HEK293 (cell line): ENCODE measurements around the gene AHCYL2.

Experiments
- CTCF ChIA-PET: fragments of 350-600 bp; formaldehyde crosslinking; extraction: SDS; loops from one replicate; lab custom pipeline; 2021; ENCODE audit warnings: antibody characterized with exemption; lab: Yijun Ruan, JAX
- POLR2A ChIA-PET: fragments of 300-600 bp; formaldehyde crosslinking; extraction: SDS; loops from one replicate; lab custom pipeline; 2020; ENCODE audit warnings: antibody characterized with exemption, inconsistent platforms; lab: Yijun Ruan, JAX
- H3K27ac ChIP-seq: fragments of 200-500 bp; sonication (Bioruptor generic); 2 replicates; pipeline ENCODE4 v1.5.1; 2014; ENCODE audit warnings: low read depth, low read length, control low read depth, inconsistent platforms; ENCODE audit errors: extremely low read depth
- H3K36me3 ChIP-seq, 2 experiments: fragments of 200-500 bp in 1 of 2; sonication (Bioruptor generic) in 1 of 2; 1 replicate in 1 of 2; 2 replicates in 1 of 2; pipeline ENCODE4 v1.5.1; 2014 to 2017; ENCODE audit warnings: inconsistent platforms in 2 of 2, low read length in 2 of 2; ENCODE audit not compliant: control insufficient read depth in 2 of 2, insufficient read depth in 1 of 2
- H3K4me1 ChIP-seq: fragments of 200-500 bp; sonication (Bioruptor generic); 2 replicates; pipeline ENCODE4 v1.5.1; 2014; ENCODE audit warnings: mild to moderate bottlenecking, low read length, inconsistent platforms; ENCODE audit not compliant: control insufficient read depth, insufficient read depth
- H3K4me3 ChIP-seq: 2 replicates; pipeline ENCODE4 v1.5.1; 2011; ENCODE audit warnings: low read depth, mild to moderate bottlenecking, control low read depth, low read length, moderate library complexity
- H3K9me3 ChIP-seq: fragments of 200-500 bp; sonication (Bioruptor generic); 2 replicates; pipeline ENCODE4 v1.5.1; 2014; ENCODE audit warnings: low read depth, low read length, inconsistent platforms; ENCODE audit not compliant: control insufficient read depth, insufficient read depth
- BCL11B ChIP-seq: fragments of 450-650 bp; formaldehyde crosslinking; IDR thresholded peaks from 2 replicates; pipeline ENCODE4 v1.5.1; 2016; ENCODE audit warnings: low read depth, missing biosample characterization, missing genetic modification characterization
- FEZF1 ChIP-seq: fragments of 450-650 bp; formaldehyde crosslinking; IDR thresholded peaks from 2 replicates; pipeline ENCODE4 v1.5.1; 2016; ENCODE audit warnings: missing biosample characterization, missing genetic modification characterization
- GLI2 ChIP-seq: fragments of 450-650 bp; formaldehyde crosslinking; IDR thresholded peaks from 2 replicates; pipeline ENCODE4; 2017; ENCODE audit warnings: missing biosample characterization, missing genetic modification characterization, low read depth, borderline replicate concordance
- HOXA7 ChIP-seq: sonication (generic); formaldehyde crosslinking; IDR thresholded peaks from 2 replicates; pipeline ENCODE4 v1.8.1; 2022; ENCODE audit warnings: missing genetic modification reagents, borderline replicate concordance
- KLF7 ChIP-seq: fragments of 450-650 bp; formaldehyde crosslinking; IDR thresholded peaks from 2 replicates; pipeline ENCODE4 v1.5.1; 2016; ENCODE audit warnings: missing biosample characterization, missing genetic modification characterization, borderline replicate concordance
- KLF8 ChIP-seq: fragments of 450-650 bp; formaldehyde crosslinking; IDR thresholded peaks from 2 replicates; pipeline ENCODE4 v1.5.1; 2016; ENCODE audit warnings: missing biosample characterization, missing genetic modification characterization
- SALL2 ChIP-seq: fragments of 450-650 bp; formaldehyde crosslinking; IDR thresholded peaks from 2 replicates; pipeline ENCODE4 v1.5.0; 2017; ENCODE audit warnings: missing biosample characterization, mild to moderate bottlenecking, missing genetic modification characterization, borderline replicate concordance
- SP3 ChIP-seq: fragments of 450-650 bp; formaldehyde crosslinking; IDR thresholded peaks from 2 replicates; pipeline ENCODE4 v1.5.1; 2016; ENCODE audit warnings: missing biosample characterization, missing genetic modification characterization
- ZNF112 ChIP-seq: fragments of 450-650 bp; formaldehyde crosslinking; IDR thresholded peaks from 2 replicates; pipeline ENCODE4 v1.5.0; 2017; ENCODE audit warnings: missing biosample characterization, missing genetic modification characterization
- ZNF133 ChIP-seq: fragments of 450-650 bp; formaldehyde crosslinking; IDR thresholded peaks from 2 replicates; pipeline ENCODE4 v1.5.1; 2016; ENCODE audit warnings: missing biosample characterization, missing genetic modification characterization
- ZNF157 ChIP-seq: fragments of 450-650 bp; formaldehyde crosslinking; IDR thresholded peaks from 2 replicates; pipeline ENCODE4 v1.5.1; 2016; ENCODE audit warnings: missing biosample characterization, missing genetic modification characterization
- ZNF514 ChIP-seq: fragments of 450-650 bp; formaldehyde crosslinking; IDR thresholded peaks from 2 replicates; pipeline ENCODE4 v1.5.1; 2016; ENCODE audit warnings: missing biosample characterization, missing genetic modification characterization
- ZNF529 ChIP-seq: fragments of 450-650 bp; formaldehyde crosslinking; IDR thresholded peaks from 2 replicates; pipeline ENCODE4 v1.5.1; 2017; ENCODE audit warnings: missing genetic modification characterization, missing biosample characterization; ENCODE audit not compliant: insufficient replicate concordance
- ZNF658 ChIP-seq: fragments of 450-650 bp; formaldehyde crosslinking; IDR thresholded peaks from 2 replicates; pipeline ENCODE4; 2016; ENCODE audit warnings: missing biosample characterization, missing genetic modification characterization
- ZNF670 ChIP-seq: fragments of 450-650 bp; formaldehyde crosslinking; IDR thresholded peaks from 2 replicates; pipeline ENCODE4 v1.5.1; 2016; ENCODE audit warnings: missing biosample characterization, missing genetic modification characterization, low read depth
- ZNF830 ChIP-seq: fragments of 450-650 bp; IDR thresholded peaks from 2 replicates; pipeline ENCODE4 v1.5.0; 2018; ENCODE audit warnings: missing biosample characterization, missing genetic modification characterization, low read depth, mild to moderate bottlenecking, moderate library complexity
- ZSCAN30 ChIP-seq: fragments of 450-650 bp; IDR thresholded peaks from 2 replicates; pipeline ENCODE4 v1.5.1; 2018; ENCODE audit warnings: missing biosample characterization, mild to moderate bottlenecking, missing genetic modification characterization, moderate library complexity
- TF ChIP-seq, protein P1 (sequence below): fragments of 450-650 bp; formaldehyde crosslinking; IDR thresholded peaks from 2 replicates; pipeline ENCODE4 v1.5.1; 2016; ENCODE audit warnings: missing biosample characterization, missing genetic modification characterization
- TF ChIP-seq, protein P2 (sequence below): fragments of 450-650 bp; formaldehyde crosslinking; IDR thresholded peaks from 2 replicates; pipeline ENCODE4 v1.5.1; 2016; ENCODE audit warnings: missing biosample characterization, missing genetic modification characterization
- TF ChIP-seq, protein P3 (sequence below): fragments of 450-650 bp; formaldehyde crosslinking; IDR thresholded peaks from 2 replicates; pipeline ENCODE4 v1.5.1; 2016; ENCODE audit warnings: missing biosample characterization, missing genetic modification characterization
- TF ChIP-seq, protein P4 (sequence below): fragments of 450-650 bp; formaldehyde crosslinking; IDR thresholded peaks from 2 replicates; pipeline ENCODE4 v1.5.1; 2016; ENCODE audit warnings: missing biosample characterization, missing genetic modification characterization

Gene AHCYL2

GRCh38 chr7:129390314-129390713 is 165.5 kb downstream of the AHCYL2 start:
- ChIA-PET CTCF (interaction anchor here (0.5 to 6.2 kb wide), 5 partner anchors 11 to 87 kb away, joined by 5 to 52 read pairs (median 6); no protein-coding TSS in a partner anchor), POLR2A (no interaction called here)
- Histone ChIP-seq H3K4me1 (no peaks in the 10 kb centered on the region), H3K27ac (no peak overlapping the region), H3K4me3 (no peak overlapping the region), H3K9me3 (no peaks in the 10 kb centered on the region), H3K36me3 (peaks cover 0 to 3% of the 10 kb centered on the region in 2 experiments; a peak in 1 of 3 replicates)
- TF ChIP-seq, protein P1, sequence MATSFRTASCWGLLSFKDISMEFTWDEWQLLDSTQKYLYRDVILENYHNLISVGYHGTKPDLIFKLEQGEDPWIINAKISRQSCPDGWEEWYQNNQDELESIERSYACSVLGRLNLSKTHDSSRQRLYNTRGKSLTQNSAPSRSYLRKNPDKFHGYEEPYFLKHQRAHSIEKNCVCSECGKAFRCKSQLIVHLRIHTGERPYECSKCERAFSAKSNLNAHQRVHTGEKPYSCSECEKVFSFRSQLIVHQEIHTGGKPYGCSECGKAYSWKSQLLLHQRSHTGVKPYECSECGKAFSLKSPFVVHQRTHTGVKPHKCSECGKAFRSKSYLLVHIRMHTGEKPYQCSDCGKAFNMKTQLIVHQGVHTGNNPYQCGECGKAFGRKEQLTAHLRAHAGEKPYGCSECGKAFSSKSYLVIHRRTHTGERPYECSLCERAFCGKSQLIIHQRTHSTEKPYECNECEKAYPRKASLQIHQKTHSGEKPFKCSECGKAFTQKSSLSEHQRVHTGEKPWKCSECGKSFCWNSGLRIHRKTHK: no peak
- TF ChIP-seq ZNF157: no peak
- TF ChIP-seq ZNF830 (tag by site-specific recombination): no peak
- TF ChIP-seq ZNF514: no peak
- no peak for TF ChIP-seq HOXA7
- TF ChIP-seq ZSCAN30: no peak
- peak; percentile 61 for TF ChIP-seq FEZF1 (tag by site-specific recombination)
- TF ChIP-seq KLF7 (tag by site-specific recombination): no peak

GRCh38 chr7:129391546-129392171 is 166.8 kb downstream of the AHCYL2 start:
- Histone ChIP-seq H3K4me1 (no peaks in the 10 kb centered on the region), H3K36me3 (peaks cover 0 to 3% of the 10 kb centered on the region in 2 experiments; a peak in 1 of 3 replicates), H3K9me3 (no peaks in the 10 kb centered on the region), H3K27ac (no peak overlapping the region), H3K4me3 (no peak overlapping the region)
- no peak for TF ChIP-seq ZNF529
- TF ChIP-seq ZNF112 (tag by site-specific recombination): no peak
- TF ChIP-seq, protein P2, sequence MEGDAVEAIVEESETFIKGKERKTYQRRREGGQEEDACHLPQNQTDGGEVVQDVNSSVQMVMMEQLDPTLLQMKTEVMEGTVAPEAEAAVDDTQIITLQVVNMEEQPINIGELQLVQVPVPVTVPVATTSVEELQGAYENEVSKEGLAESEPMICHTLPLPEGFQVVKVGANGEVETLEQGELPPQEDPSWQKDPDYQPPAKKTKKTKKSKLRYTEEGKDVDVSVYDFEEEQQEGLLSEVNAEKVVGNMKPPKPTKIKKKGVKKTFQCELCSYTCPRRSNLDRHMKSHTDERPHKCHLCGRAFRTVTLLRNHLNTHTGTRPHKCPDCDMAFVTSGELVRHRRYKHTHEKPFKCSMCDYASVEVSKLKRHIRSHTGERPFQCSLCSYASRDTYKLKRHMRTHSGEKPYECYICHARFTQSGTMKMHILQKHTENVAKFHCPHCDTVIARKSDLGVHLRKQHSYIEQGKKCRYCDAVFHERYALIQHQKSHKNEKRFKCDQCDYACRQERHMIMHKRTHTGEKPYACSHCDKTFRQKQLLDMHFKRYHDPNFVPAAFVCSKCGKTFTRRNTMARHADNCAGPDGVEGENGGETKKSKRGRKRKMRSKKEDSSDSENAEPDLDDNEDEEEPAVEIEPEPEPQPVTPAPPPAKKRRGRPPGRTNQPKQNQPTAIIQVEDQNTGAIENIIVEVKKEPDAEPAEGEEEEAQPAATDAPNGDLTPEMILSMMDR (tag by site-specific recombination): no peak
- TF ChIP-seq, protein P3, sequence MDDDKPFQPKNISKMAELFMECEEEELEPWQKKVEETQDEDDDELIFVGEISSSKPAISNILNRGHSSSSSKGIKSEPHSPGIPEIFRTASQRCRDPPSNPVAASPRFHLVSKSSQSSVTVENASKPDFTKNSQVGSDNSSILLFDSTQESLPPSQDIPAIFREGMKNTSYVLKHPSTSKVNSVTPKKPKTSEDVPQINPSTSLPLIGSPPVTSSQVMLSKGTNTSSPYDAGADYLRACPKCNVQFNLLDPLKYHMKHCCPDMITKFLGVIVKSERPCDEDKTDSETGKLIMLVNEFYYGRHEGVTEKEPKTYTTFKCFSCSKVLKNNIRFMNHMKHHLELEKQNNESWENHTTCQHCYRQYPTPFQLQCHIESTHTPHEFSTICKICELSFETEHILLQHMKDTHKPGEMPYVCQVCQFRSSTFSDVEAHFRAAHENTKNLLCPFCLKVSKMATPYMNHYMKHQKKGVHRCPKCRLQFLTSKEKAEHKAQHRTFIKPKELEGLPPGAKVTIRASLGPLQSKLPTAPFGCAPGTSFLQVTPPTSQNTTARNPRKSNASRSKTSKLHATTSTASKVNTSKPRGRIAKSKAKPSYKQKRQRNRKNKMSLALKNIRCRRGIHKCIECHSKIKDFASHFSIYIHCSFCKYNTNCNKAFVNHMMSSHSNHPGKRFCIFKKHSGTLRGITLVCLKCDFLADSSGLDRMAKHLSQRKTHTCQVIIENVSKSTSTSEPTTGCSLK (tag by site-specific recombination): no peak
- no peak for TF ChIP-seq KLF8 (tag by site-specific recombination)
- no peak for TF ChIP-seq BCL11B (tag by site-specific recombination)
- no peak for TF ChIP-seq ZNF133
- TF ChIP-seq ZNF670 (tag by site-specific recombination): no peak
- no peak for TF ChIP-seq ZNF658 (tag by site-specific recombination)
- no peak for TF ChIP-seq GLI2
- TF ChIP-seq, protein P4, sequence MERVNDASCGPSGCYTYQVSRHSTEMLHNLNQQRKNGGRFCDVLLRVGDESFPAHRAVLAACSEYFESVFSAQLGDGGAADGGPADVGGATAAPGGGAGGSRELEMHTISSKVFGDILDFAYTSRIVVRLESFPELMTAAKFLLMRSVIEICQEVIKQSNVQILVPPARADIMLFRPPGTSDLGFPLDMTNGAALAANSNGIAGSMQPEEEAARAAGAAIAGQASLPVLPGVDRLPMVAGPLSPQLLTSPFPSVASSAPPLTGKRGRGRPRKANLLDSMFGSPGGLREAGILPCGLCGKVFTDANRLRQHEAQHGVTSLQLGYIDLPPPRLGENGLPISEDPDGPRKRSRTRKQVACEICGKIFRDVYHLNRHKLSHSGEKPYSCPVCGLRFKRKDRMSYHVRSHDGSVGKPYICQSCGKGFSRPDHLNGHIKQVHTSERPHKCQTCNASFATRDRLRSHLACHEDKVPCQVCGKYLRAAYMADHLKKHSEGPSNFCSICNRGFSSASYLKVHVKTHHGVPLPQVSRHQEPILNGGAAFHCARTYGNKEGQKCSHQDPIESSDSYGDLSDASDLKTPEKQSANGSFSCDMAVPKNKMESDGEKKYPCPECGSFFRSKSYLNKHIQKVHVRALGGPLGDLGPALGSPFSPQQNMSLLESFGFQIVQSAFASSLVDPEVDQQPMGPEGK (tag by site-specific recombination): no peak
- no peak for TF ChIP-seq SALL2
- TF ChIP-seq HOXA7: no peak
- TF ChIP-seq SP3 (tag by site-specific recombination): no peak
- POLR2A ChIA-PET: no interaction called here
- CTCF ChIA-PET: interaction anchor here (0.7 to 6.2 kb wide), 4 partner anchors 10 to 1342 kb away, joined by 4 to 52 read pairs (median 14); no protein-coding TSS in a partner anchor
